Osteoblast (primary cell): ENCODE data around the gene OR2L8. TPM values are rescaled to one million over a fixed set of nuclear protein-coding genes. Genes with fewer than 3 reads are reported as not detected.

ENCODE experiments used
- DNase-seq: peaks from one replicate; pipeline ENCODE4 v3.0.0; 2011; ENCODE audit warnings: low spot score, mixed read lengths; ENCODE audit not compliant: insufficient read length; ENCODE audit errors: missing footprints
- H2AFZ ChIP-seq: 2 replicates; pipeline ENCODE4 v1.6.0; 2011; ENCODE audit warnings: mild to moderate bottlenecking, low read length
- H3K27ac ChIP-seq: 2 replicates; pipeline ENCODE4 v1.5.1; 2011; ENCODE audit warnings: mild to moderate bottlenecking, low read depth, low read length, moderate library complexity
- H3K27me3 ChIP-seq: 2 replicates; pipeline ENCODE4 v1.6.0; 2012; ENCODE audit warnings: mild to moderate bottlenecking, control low read depth, inconsistent platforms, low read length, moderate library complexity; ENCODE audit not compliant: insufficient read depth
- H3K36me3 ChIP-seq: 2 replicates; pipeline ENCODE4 v1.5.1; 2011; ENCODE audit warnings: mild to moderate bottlenecking, low read length, control low read depth, moderate library complexity; ENCODE audit not compliant: insufficient read depth
- H3K4me1 ChIP-seq: 2 replicates; pipeline ENCODE4 v1.5.1; 2011; ENCODE audit warnings: mild to moderate bottlenecking, low read length, control low read depth, moderate library complexity; ENCODE audit not compliant: insufficient read depth
- H3K4me2 ChIP-seq: 2 replicates; pipeline ENCODE4 v1.6.0; 2011; ENCODE audit warnings: mild to moderate bottlenecking, low read length; ENCODE audit not compliant: insufficient read depth
- H3K4me3 ChIP-seq: fragments of 200-600 bp; sonication (generic); 3 replicates; pipeline ENCODE4 v1.5.1; 2012; ENCODE audit warnings: mild to moderate bottlenecking, low read length, inconsistent platforms; ENCODE audit not compliant: insufficient read depth
- H3K79me2 ChIP-seq: 2 replicates; pipeline ENCODE4 v1.6.0; 2012; ENCODE audit warnings: mild to moderate bottlenecking, low read length, control low read depth, inconsistent platforms; ENCODE audit not compliant: insufficient read depth
- H3K9me3 ChIP-seq: 2 replicates; pipeline ENCODE4 v1.5.1; 2011; ENCODE audit warnings: low read depth, low read length, control low read depth
- H4K20me1 ChIP-seq: 2 replicates; pipeline ENCODE4 v1.6.0; 2012; ENCODE audit warnings: mild to moderate bottlenecking, low read length, control low read depth; ENCODE audit not compliant: insufficient read depth
- CTCF ChIP-seq: IDR thresholded peaks from 2 replicates; pipeline ENCODE4 v1.5.1; 2011; ENCODE audit warnings: mild to moderate bottlenecking, low read depth, low read length, moderate library complexity; ENCODE audit errors: extremely low read depth
- total RNA-seq: library from RNA; depleted of rRNA; stranded (reverse); fragments of >200 nt; gene quantifications from 2 replicates; pipeline ENCODE4 v1.2.3, GENCODE V29; 2012

OR2L8 gene
- total RNA-seq, 1 donor, result not detected

GRCh38 chr1:247919952-247920351 lies 28.7 kb upstream of the OR2L8 start, which contains the start of gene OR2T8:
OR2T8 (plus strand) TSS chr1:247920252; CDS start chr1:247921018, 766 bp downstream.
- DNase-seq, result no peak
- Histone ChIP-seq H3K4me1 (no peaks in the 10 kb centered on the region), H2AFZ (no peak within 1 kb of the TSS), H4K20me1 (no peaks in the 10 kb centered on the region), H3K27me3 (no peaks in the 10 kb centered on the region), H3K4me2 (no peak within 1 kb of the TSS), H3K36me3 (no peaks in the 10 kb centered on the region), H3K9me3 (peaks cover 3% of the 10 kb centered on the region), H3K27ac (no peak within 1 kb of the TSS), H3K4me3 (no peak within 1 kb of the TSS), H3K79me2 (no peaks in the 10 kb centered on the region)
- no peak for TF ChIP-seq CTCF

- Histone ChIP-seq H3K79me2 (no peaks in the 10 kb centered on the region), H3K27ac (no peak overlapping the region), H3K4me1 (no peaks in the 10 kb centered on the region), H2AFZ (no peak overlapping the region), H3K27me3 (no peaks in the 10 kb centered on the region), H4K20me1 (no peaks in the 10 kb centered on the region), H3K9me3 (no peaks in the 10 kb centered on the region), H3K4me2 (no peak overlapping the region), H3K36me3 (no peaks in the 10 kb centered on the region), H3K4me3 (no peak overlapping the region)
- no peak for DNase-seq
- TF ChIP-seq CTCF, result no peak
Observed at GRCh38 chr1:247923941-247924340, 24.7 kb upstream of the OR2L8 start.

- Histone ChIP-seq H3K79me2 (no peaks in the 10 kb centered on the region), H4K20me1 (no peaks in the 10 kb centered on the region)
Observed at GRCh38 chr1:247924868-247925267, 23.8 kb upstream of the OR2L8 start, which contains the start of gene OR2AJ1. OR2AJ1 (plus strand) TSS chr1:247924889; CDS start chr1:247933769, 8,880 bp downstream.

GRCh38 chr1:247933989-247934388 lies 14.7 kb upstream of the OR2L8 start:
- Histone ChIP-seq H4K20me1 (no peaks in the 10 kb centered on the region), H3K4me1 (no peaks in the 10 kb centered on the region), H3K4me3 (no peak overlapping the region), H3K9me3 (no peaks in the 10 kb centered on the region), H3K4me2 (no peak overlapping the region), H3K27me3 (no peaks in the 10 kb centered on the region), H3K79me2 (no peaks in the 10 kb centered on the region), H3K36me3 (no peaks in the 10 kb centered on the region), H2AFZ (no peak overlapping the region), H3K27ac (no peak overlapping the region)
- DNase-seq, result no peak
- no peak for TF ChIP-seq CTCF

More at GRCh38 chr1:247924868-247925267, 23.8 kb upstream of the OR2L8 start, which contains the start of gene OR2AJ1:
- no peaks in the 10 kb centered on the region for H3K36me3 ChIP-seq
- H3K27me3 ChIP-seq, result no peaks in the 10 kb centered on the region
- DNase-seq, result no peak
- H3K4me2 ChIP-seq, result no peak within 1 kb of the TSS
- no peak for TF ChIP-seq CTCF
- no peaks in the 10 kb centered on the region for H3K9me3 ChIP-seq
- H2AFZ ChIP-seq, result no peak within 1 kb of the TSS
- H3K4me3 ChIP-seq, result no peak within 1 kb of the TSS
- no peak within 1 kb of the TSS for H3K27ac ChIP-seq
- H3K4me1 ChIP-seq, result no peaks in the 10 kb centered on the region
